HEK293 (cell line): ENCODE data around the gene ZNF831.

Experiments
- CTCF ChIA-PET: fragments of 350-600 bp; formaldehyde crosslinking; extraction: SDS; loops from one replicate; lab custom pipeline; 2021; ENCODE audit warnings: antibody characterized with exemption; lab: Yijun Ruan, JAX
- POLR2A ChIA-PET: fragments of 300-600 bp; formaldehyde crosslinking; extraction: SDS; loops from one replicate; lab custom pipeline; 2020; ENCODE audit warnings: antibody characterized with exemption, inconsistent platforms; lab: Yijun Ruan, JAX
- H3K27ac ChIP-seq: fragments of 200-500 bp; sonication (Bioruptor generic); 2 replicates; pipeline ENCODE4 v1.5.1; 2014; ENCODE audit warnings: low read depth, low read length, control low read depth, inconsistent platforms; ENCODE audit errors: extremely low read depth
- H3K36me3 ChIP-seq, 2 experiments: fragments of 200-500 bp in 1 of 2; sonication (Bioruptor generic) in 1 of 2; 1 replicate in 1 of 2; 2 replicates in 1 of 2; pipeline ENCODE4 v1.5.1; 2014 to 2017; ENCODE audit warnings: inconsistent platforms in 2 of 2, low read length in 2 of 2; ENCODE audit not compliant: control insufficient read depth in 2 of 2, insufficient read depth in 1 of 2
- H3K4me1 ChIP-seq: fragments of 200-500 bp; sonication (Bioruptor generic); 2 replicates; pipeline ENCODE4 v1.5.1; 2014; ENCODE audit warnings: mild to moderate bottlenecking, low read length, inconsistent platforms; ENCODE audit not compliant: control insufficient read depth, insufficient read depth
- H3K4me3 ChIP-seq: 2 replicates; pipeline ENCODE4 v1.5.1; 2011; ENCODE audit warnings: low read depth, mild to moderate bottlenecking, control low read depth, low read length, moderate library complexity
- H3K9me3 ChIP-seq: fragments of 200-500 bp; sonication (Bioruptor generic); 2 replicates; pipeline ENCODE4 v1.5.1; 2014; ENCODE audit warnings: low read depth, low read length, inconsistent platforms; ENCODE audit not compliant: control insufficient read depth, insufficient read depth
- GLI2 ChIP-seq: fragments of 450-650 bp; formaldehyde crosslinking; IDR thresholded peaks from 2 replicates; pipeline ENCODE4; 2017; ENCODE audit warnings: missing biosample characterization, missing genetic modification characterization, low read depth, borderline replicate concordance
- HOXD13 ChIP-seq: sonication (generic); formaldehyde crosslinking; IDR thresholded peaks from 2 replicates; pipeline ENCODE4 v1.8.0; 2022; ENCODE audit warnings: missing genetic modification reagents, borderline replicate concordance
- IKZF3 ChIP-seq: fragments of 450-650 bp; IDR thresholded peaks from 2 replicates; pipeline ENCODE4 v1.5.0; 2018; ENCODE audit warnings: missing biosample characterization, mild to moderate bottlenecking, missing genetic modification characterization, moderate library complexity
- MEIS1 ChIP-seq: sonication (generic); formaldehyde crosslinking; IDR thresholded peaks from 2 replicates; pipeline ENCODE4 v1.8.1; 2022; ENCODE audit warnings: missing genetic modification reagents, mild to moderate bottlenecking, borderline replicate concordance
- SALL2 ChIP-seq: fragments of 450-650 bp; formaldehyde crosslinking; IDR thresholded peaks from 2 replicates; pipeline ENCODE4 v1.5.0; 2017; ENCODE audit warnings: missing biosample characterization, mild to moderate bottlenecking, missing genetic modification characterization, borderline replicate concordance
- SCRT1 ChIP-seq: fragments of 450-650 bp; formaldehyde crosslinking; IDR thresholded peaks from 2 replicates; pipeline ENCODE4 v1.5.1; 2016; ENCODE audit warnings: missing biosample characterization, missing genetic modification characterization, borderline replicate concordance
- WT1 ChIP-seq: fragments of 450-650 bp; formaldehyde crosslinking; IDR thresholded peaks from 2 replicates; pipeline ENCODE4 v1.5.1; 2016; ENCODE audit warnings: missing biosample characterization, missing genetic modification characterization
- ZBTB48 ChIP-seq: fragments of 450-650 bp; formaldehyde crosslinking; IDR thresholded peaks from 2 replicates; pipeline ENCODE4 v1.5.1; 2016; ENCODE audit warnings: missing biosample characterization, missing genetic modification characterization
- ZNF121 ChIP-seq: fragments of 450-650 bp; formaldehyde crosslinking; IDR thresholded peaks from 2 replicates; pipeline ENCODE4 v1.5.1; 2016; ENCODE audit warnings: missing biosample characterization, missing genetic modification characterization
- ZNF140 ChIP-seq: fragments of 450-650 bp; formaldehyde crosslinking; IDR thresholded peaks from 2 replicates; pipeline ENCODE4 v1.5.1; 2016; ENCODE audit warnings: missing biosample characterization, missing genetic modification characterization
- ZNF16 ChIP-seq: fragments of 450-650 bp; formaldehyde crosslinking; IDR thresholded peaks from 2 replicates; pipeline ENCODE4 v1.5.1; 2016; ENCODE audit warnings: low read depth, missing biosample characterization, missing genetic modification characterization
- ZNF184 ChIP-seq: fragments of 450-650 bp; IDR thresholded peaks from 2 replicates; pipeline ENCODE4 v1.5.1; 2018; ENCODE audit warnings: missing biosample characterization, mild to moderate bottlenecking, missing genetic modification characterization
- ZNF211 ChIP-seq: fragments of 450-650 bp; formaldehyde crosslinking; IDR thresholded peaks from 2 replicates; pipeline ENCODE4 v1.5.1; 2016; ENCODE audit warnings: low read depth, missing biosample characterization, missing genetic modification characterization
- ZNF391 ChIP-seq: fragments of 450-650 bp; formaldehyde crosslinking; IDR thresholded peaks from 2 replicates; pipeline ENCODE4 v1.5.1; 2016; ENCODE audit warnings: low read depth, missing biosample characterization, missing genetic modification characterization, borderline replicate concordance
- ZNF561 ChIP-seq: fragments of 450-650 bp; IDR thresholded peaks from 2 replicates; pipeline ENCODE4 v1.5.1; 2018; ENCODE audit warnings: missing biosample characterization, missing genetic modification characterization, borderline replicate concordance
- ZNF777 ChIP-seq: fragments of 450-650 bp; formaldehyde crosslinking; IDR thresholded peaks from 2 replicates; pipeline ENCODE4 v1.5.1; 2017; ENCODE audit warnings: missing biosample characterization, missing genetic modification characterization, borderline replicate concordance
- ZSCAN5A ChIP-seq: fragments of 450-650 bp; formaldehyde crosslinking; IDR thresholded peaks from 2 replicates; pipeline ENCODE4 v1.5.1; 2016; ENCODE audit warnings: missing biosample characterization, missing genetic modification characterization
- ZXDB ChIP-seq: fragments of 450-650 bp; formaldehyde crosslinking; IDR thresholded peaks from 2 replicates; pipeline ENCODE4 v1.5.1; 2016; ENCODE audit warnings: missing biosample characterization, missing genetic modification characterization
- TF ChIP-seq, protein P1 (sequence below): fragments of 450-650 bp; formaldehyde crosslinking; IDR thresholded peaks from 2 replicates; pipeline ENCODE4 v1.5.1; 2017; ENCODE audit warnings: missing biosample characterization, missing genetic modification characterization
- TF ChIP-seq, protein P2 (sequence below): fragments of 450-650 bp; formaldehyde crosslinking; IDR thresholded peaks from 2 replicates; pipeline ENCODE4 v1.5.1; 2016; ENCODE audit warnings: missing biosample characterization, missing genetic modification characterization

Gene ZNF831

DNA sequence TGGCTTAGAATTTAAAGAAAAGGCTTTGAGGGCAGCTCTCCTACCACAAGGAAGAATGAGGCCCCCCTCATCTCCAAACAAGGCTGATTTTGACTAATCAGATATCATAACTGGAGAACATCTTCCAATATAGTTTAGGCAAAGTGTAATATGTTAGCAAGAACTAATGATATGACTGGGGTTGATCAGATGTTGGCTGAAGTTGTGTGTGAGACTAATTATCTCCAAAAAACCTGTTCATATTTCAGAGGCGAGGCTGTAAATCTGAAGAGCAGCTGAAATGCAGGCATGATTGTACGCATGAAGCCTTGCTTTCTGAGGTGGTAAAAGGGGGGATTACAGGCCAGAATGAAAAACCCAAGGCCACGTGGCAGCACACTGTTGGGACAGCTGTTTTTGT lies 16.0 kb upstream of the ZNF831 start:
- Histone ChIP-seq H3K9me3 (no peaks in the 10 kb centered on the region), H3K36me3 (no peaks in the 10 kb centered on the region), H3K27ac (no peak overlapping the region), H3K4me1 (no peaks in the 10 kb centered on the region), H3K4me3 (no peak overlapping the region)
- ChIA-PET CTCF (no interaction called here), POLR2A (no interaction called here)
- TF ChIP-seq SCRT1 (no peak), ZNF561 (tag by site-specific recombination) (no peak), ZNF121 (no peak)
- TF ChIP-seq, protein P1, sequence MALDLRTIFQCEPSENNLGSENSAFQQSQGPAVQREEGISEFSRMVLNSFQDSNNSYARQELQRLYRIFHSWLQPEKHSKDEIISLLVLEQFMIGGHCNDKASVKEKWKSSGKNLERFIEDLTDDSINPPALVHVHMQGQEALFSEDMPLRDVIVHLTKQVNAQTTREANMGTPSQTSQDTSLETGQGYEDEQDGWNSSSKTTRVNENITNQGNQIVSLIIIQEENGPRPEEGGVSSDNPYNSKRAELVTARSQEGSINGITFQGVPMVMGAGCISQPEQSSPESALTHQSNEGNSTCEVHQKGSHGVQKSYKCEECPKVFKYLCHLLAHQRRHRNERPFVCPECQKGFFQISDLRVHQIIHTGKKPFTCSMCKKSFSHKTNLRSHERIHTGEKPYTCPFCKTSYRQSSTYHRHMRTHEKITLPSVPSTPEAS (tag by site-specific recombination) = no peak
- TF ChIP-seq, all 188 proteins: peak for 0

DNA sequence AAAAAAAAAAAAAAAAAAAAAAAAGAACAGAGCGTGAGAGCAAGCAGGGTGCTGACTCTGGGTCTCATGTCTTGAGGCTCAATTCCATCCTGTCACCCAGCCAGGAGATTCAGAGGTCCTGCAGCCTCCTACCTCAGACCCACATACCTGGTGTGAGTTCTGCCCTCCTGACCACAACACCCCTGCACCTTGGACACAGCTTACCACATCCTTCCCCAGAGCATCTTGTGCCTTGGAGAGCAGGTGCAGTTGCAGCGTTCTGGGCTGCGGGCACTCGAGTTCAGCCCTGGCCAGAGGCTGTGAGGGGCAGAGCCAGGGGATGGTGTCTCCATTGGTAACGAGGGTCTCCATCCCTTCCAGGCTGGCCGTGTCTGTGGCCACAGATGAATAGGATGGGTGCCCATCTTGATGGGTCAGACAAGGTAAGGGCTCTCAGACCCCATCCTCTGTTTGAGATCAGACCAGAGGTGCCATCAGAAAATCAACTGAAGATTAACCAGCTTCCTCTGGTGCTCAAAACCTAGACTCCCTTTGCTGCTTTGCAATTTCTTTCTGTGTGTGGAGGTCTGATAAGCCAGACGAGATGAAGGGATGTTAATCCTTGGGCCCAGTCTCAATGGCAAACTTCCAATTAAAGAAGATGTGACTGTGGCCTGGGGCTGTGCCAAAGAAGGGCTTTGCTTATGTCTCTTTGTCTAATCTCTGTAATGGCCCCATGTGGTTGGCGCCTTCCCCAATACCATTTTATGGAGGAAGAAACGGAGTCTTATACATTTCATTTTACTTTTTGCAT lies 14.7 kb upstream of the ZNF831 start:
- POLR2A ChIA-PET = no interaction called here
- Histone ChIP-seq H3K36me3 (no peaks in the 10 kb centered on the region), H3K27ac (no peak overlapping the region), H3K4me3 (no peak overlapping the region), H3K4me1 (no peaks in the 10 kb centered on the region), H3K9me3 (no peaks in the 10 kb centered on the region)
- CTCF ChIA-PET = interaction anchor here (0.6 kb wide), 1 partner anchor 58 kb away, joined by 3 read pairs; no protein-coding TSS in a partner anchor
- TF ChIP-seq SALL2 (no peak), ZNF777 (no peak), ZNF140 (tag by site-specific recombination) (no peak)
- TF ChIP-seq, all 188 proteins: peak for 0

GRCh38 chr20:59149678-59150504 lies 13.7 kb upstream of the ZNF831 start:
- no peak overlapping the region for H3K27ac ChIP-seq
- no peak overlapping the region for H3K4me3 ChIP-seq
- TF ChIP-seq ZNF211 = no peak
- TF ChIP-seq ZXDB (tag by site-specific recombination) = no peak
- TF ChIP-seq HOXD13 = no peak
- TF ChIP-seq MEIS1 = no peak
- TF ChIP-seq ZNF16 = no peak
- no peak for TF ChIP-seq GLI2
- TF ChIP-seq WT1 (tag by site-specific recombination) = no peak
- no peak for TF ChIP-seq ZBTB48 (tag by site-specific recombination)
- no peak for TF ChIP-seq ZNF140 (tag by site-specific recombination)
- TF ChIP-seq, protein P2, sequence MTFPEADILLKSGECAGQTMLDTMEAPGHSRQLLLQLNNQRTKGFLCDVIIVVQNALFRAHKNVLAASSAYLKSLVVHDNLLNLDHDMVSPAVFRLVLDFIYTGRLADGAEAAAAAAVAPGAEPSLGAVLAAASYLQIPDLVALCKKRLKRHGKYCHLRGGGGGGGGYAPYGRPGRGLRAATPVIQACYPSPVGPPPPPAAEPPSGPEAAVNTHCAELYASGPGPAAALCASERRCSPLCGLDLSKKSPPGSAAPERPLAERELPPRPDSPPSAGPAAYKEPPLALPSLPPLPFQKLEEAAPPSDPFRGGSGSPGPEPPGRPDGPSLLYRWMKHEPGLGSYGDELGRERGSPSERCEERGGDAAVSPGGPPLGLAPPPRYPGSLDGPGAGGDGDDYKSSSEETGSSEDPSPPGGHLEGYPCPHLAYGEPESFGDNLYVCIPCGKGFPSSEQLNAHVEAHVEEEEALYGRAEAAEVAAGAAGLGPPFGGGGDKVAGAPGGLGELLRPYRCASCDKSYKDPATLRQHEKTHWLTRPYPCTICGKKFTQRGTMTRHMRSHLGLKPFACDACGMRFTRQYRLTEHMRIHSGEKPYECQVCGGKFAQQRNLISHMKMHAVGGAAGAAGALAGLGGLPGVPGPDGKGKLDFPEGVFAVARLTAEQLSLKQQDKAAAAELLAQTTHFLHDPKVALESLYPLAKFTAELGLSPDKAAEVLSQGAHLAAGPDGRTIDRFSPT (tag by site-specific recombination) = no peak
- TF ChIP-seq ZNF391 (tag by site-specific recombination) = no peak
- no peak for TF ChIP-seq IKZF3 (tag by site-specific recombination)
- no peak for TF ChIP-seq ZSCAN5A
- TF ChIP-seq ZNF184 (tag by site-specific recombination) = no peak
- POLR2A ChIA-PET = no interaction called here
- CTCF ChIA-PET = no interaction called here
- no peaks in the 10 kb centered on the region for H3K36me3 ChIP-seq
- H3K4me1 ChIP-seq = no peaks in the 10 kb centered on the region
- no peaks in the 10 kb centered on the region for H3K9me3 ChIP-seq
